IMR-90 (cell line): ENCODE results near the gene FCHSD2. TPM values are rescaled to one million over a fixed set of nuclear protein-coding genes. Genes with fewer than 3 reads are reported as not detected.

Experiments
- ATAC-seq: fragments of 200-7000 bp; cut with Tn5 transposase; 2 replicates; pipeline ENCODE4 v1.9.1; 2020; ENCODE audit warnings: low read depth, mild to moderate bottlenecking, moderate library complexity
- BruUV-seq: library from RNA; stranded (reverse); fragments of 400-500 nt; replicated peaks from 2 replicates; lab custom pipeline; 2021; lab: Mats Ljungman, UMichigan
- CTCF ChIA-PET: fragments of 300-600 bp; formaldehyde crosslinking; extraction: SDS; loops from one replicate; lab custom pipeline; 2021; ENCODE audit warnings: antibody characterized with exemption; lab: Yijun Ruan, JAX
- POLR2A ChIA-PET: fragments of 300-600 bp; sonication (Branson Sonifier 250); formaldehyde crosslinking; loops from one replicate; lab custom pipeline; 2022; ENCODE audit warnings: antibody characterized with exemption; ENCODE audit not compliant: unreplicated experiment; lab: Charles Lee
- DNase-seq: peaks from one replicate; pipeline ENCODE4 v3.0.0; 2013
- H2AFZ ChIP-seq: replicated peaks from 2 replicates; pipeline ENCODE3; 2013; ENCODE audit warnings: low read length, mild to moderate bottlenecking; ENCODE audit not compliant: poor library complexity
- H2AK5ac ChIP-seq: 2 replicates; pipeline ENCODE4 v1.6.1; 2013; ENCODE audit warnings: low read depth, low read length, inconsistent platforms
- H2AK9ac ChIP-seq: replicated peaks from 2 replicates; pipeline ENCODE3; 2013; ENCODE audit warnings: mild to moderate bottlenecking, low read depth, low read length, moderate library complexity; ENCODE audit not compliant: poor library complexity
- H2BK120ac ChIP-seq: 2 replicates; pipeline ENCODE4 v1.6.1; 2013; ENCODE audit warnings: low read depth, low read length, inconsistent platforms
- H2BK15ac ChIP-seq: 3 replicates; pipeline ENCODE4 v1.6.1; 2013; ENCODE audit warnings: low read depth, low read length, inconsistent platforms
- H2BK20ac ChIP-seq: 2 replicates; pipeline ENCODE4 v1.6.1; 2013; ENCODE audit warnings: low read depth, mild to moderate bottlenecking, inconsistent platforms, low read length, moderate library complexity
- H2BK5ac ChIP-seq: 2 replicates; pipeline ENCODE4 v1.6.1; 2013; ENCODE audit warnings: mild to moderate bottlenecking, low read depth, low read length, inconsistent platforms; ENCODE audit not compliant: poor library complexity, severe bottlenecking
- H3K14ac ChIP-seq: replicated peaks from 2 replicates; pipeline ENCODE4 v1.6.1; 2013; ENCODE audit warnings: low read depth, low read length, inconsistent platforms
- H3K18ac ChIP-seq: 2 replicates; pipeline ENCODE4 v1.6.1; 2013; ENCODE audit warnings: low read depth, low read length, control low read depth
- H3K23ac ChIP-seq: 2 replicates; pipeline ENCODE4 v1.6.1; 2013; ENCODE audit warnings: low read depth, low read length, inconsistent platforms
- H3K27ac ChIP-seq: 2 replicates; pipeline ENCODE4 v1.5.1; 2013; ENCODE audit warnings: mild to moderate bottlenecking, control low read depth, low read length; ENCODE audit not compliant: insufficient read depth
- H3K27me3 ChIP-seq: 2 replicates; pipeline ENCODE4 v1.6.1; 2013; ENCODE audit warnings: low read length; ENCODE audit not compliant: control insufficient read depth, insufficient read depth
- H3K36me3 ChIP-seq: 2 replicates; pipeline ENCODE4 v1.6.1; 2013; ENCODE audit warnings: low read length, mixed read lengths; ENCODE audit not compliant: control insufficient read depth, insufficient read depth
- H3K4ac ChIP-seq: 2 replicates; pipeline ENCODE4 v1.6.1; 2013; ENCODE audit warnings: low read depth, low read length, inconsistent platforms
- H3K4me1 ChIP-seq: 2 replicates; pipeline ENCODE4 v1.6.1; 2013; ENCODE audit warnings: low read length, mixed read lengths; ENCODE audit not compliant: control insufficient read depth, insufficient read depth
- H3K4me2 ChIP-seq: 2 replicates; pipeline ENCODE4 v1.6.1; 2013; ENCODE audit warnings: low read depth, mild to moderate bottlenecking, control low read depth, low read length, moderate library complexity
- H3K4me3 ChIP-seq: 2 replicates; pipeline ENCODE4 v1.5.1; 2013; ENCODE audit warnings: low read depth, mild to moderate bottlenecking, control low read depth, low read length, moderate library complexity; ENCODE audit not compliant: insufficient read depth
- H3K56ac ChIP-seq: 2 replicates; pipeline ENCODE4 v1.6.1; 2013; ENCODE audit warnings: low read length, inconsistent platforms; ENCODE audit not compliant: insufficient read depth; ENCODE audit errors: extremely low read depth
- H3K79me1 ChIP-seq, 2 experiments: 2 replicates each; pipeline ENCODE4 v1.6.1; 2013; ENCODE audit warnings: low read length in 2 of 2, inconsistent platforms in 1 of 2, low read depth in 1 of 2
- H3K9ac ChIP-seq: 2 replicates; pipeline ENCODE4 v1.6.1; 2013; ENCODE audit warnings: low read depth, low read length, control low read depth
- H3K9me1 ChIP-seq: 2 replicates; pipeline ENCODE4 v1.6.1; 2013; ENCODE audit warnings: low read length, inconsistent platforms; ENCODE audit not compliant: insufficient read depth
- H3K9me3 ChIP-seq: 2 replicates; pipeline ENCODE4 v1.6.1; 2013; ENCODE audit warnings: low read length; ENCODE audit not compliant: control insufficient read depth, insufficient read depth
- H4K20me1 ChIP-seq: 2 replicates; pipeline ENCODE4 v1.6.1; 2013; ENCODE audit warnings: low read length, inconsistent platforms; ENCODE audit not compliant: insufficient read depth
- H4K5ac ChIP-seq: 2 replicates; pipeline ENCODE4 v1.6.1; 2013; ENCODE audit warnings: mild to moderate bottlenecking, low read depth, low read length, control low read depth
- H4K8ac ChIP-seq, 2 experiments: 2 replicates each; pipeline ENCODE4 v1.6.1; 2013; ENCODE audit warnings: low read depth in 2 of 2, low read length in 2 of 2, control low read depth in 1 of 2, inconsistent platforms in 1 of 2
- H4K91ac ChIP-seq: 2 replicates; pipeline ENCODE4 v1.6.1; 2013; ENCODE audit warnings: low read depth, low read length, inconsistent platforms; ENCODE audit not compliant: insufficient read depth
- CEBPB ChIP-seq: IDR thresholded peaks from 2 replicates; pipeline ENCODE4 v1.6.1; 2012; ENCODE audit warnings: low read depth, low read length, improper control_type of control experiment
- CHD1 ChIP-seq: IDR thresholded peaks from 2 replicates; pipeline ENCODE4 v1.6.1; 2012; ENCODE audit warnings: low read depth, low read length, improper control_type of control experiment
- FOS ChIP-seq: fragments of 150-350 bp; IDR thresholded peaks from 2 replicates; pipeline ENCODE4 v1.6.1; 2016; ENCODE audit warnings: low read depth, low read length
- MAFK ChIP-seq: IDR thresholded peaks from 2 replicates; pipeline ENCODE4 v1.6.1; 2012; ENCODE audit warnings: low read depth, low read length, improper control_type of control experiment
- MAZ ChIP-seq: IDR thresholded peaks from 2 replicates; pipeline ENCODE4 v1.6.1; 2012; ENCODE audit warnings: low read depth, mild to moderate bottlenecking, low read length, improper control_type of control experiment, moderate library complexity, borderline replicate concordance
- RCOR1 ChIP-seq: IDR thresholded peaks from 2 replicates; pipeline ENCODE4 v1.6.1; 2012; ENCODE audit warnings: mild to moderate bottlenecking, low read length, improper control_type of control experiment; ENCODE audit not compliant: insufficient replicate concordance
- RFX5 ChIP-seq: IDR thresholded peaks from 2 replicates; pipeline ENCODE4 v1.8.0; 2012; ENCODE audit warnings: low read depth, mild to moderate bottlenecking, low read length, moderate library complexity
- SMC3 ChIP-seq: fragments of 150-350 bp; IDR thresholded peaks from 2 replicates; pipeline ENCODE4 v1.6.1; 2016; ENCODE audit warnings: low read depth, mild to moderate bottlenecking, antibody characterized with exemption, low read length, moderate library complexity
- dilution Hi-C: fragments of 300-500 bp; cut with HindIII; formaldehyde crosslinking; loops from one replicate; pipeline ENCODE4 v1.14.3; 2018; ENCODE audit warnings: low sequenced_read_pairs; ENCODE audit not compliant: unreplicated experiment
- in situ Hi-C: fragments of 300-500 bp; cut with MboI; formaldehyde crosslinking; loops from 3 replicates; pipeline ENCODE4 v1.14.3; 2019; ENCODE audit warnings: low sequenced_read_pairs, inconsistent platforms, mixed read lengths
- intact Hi-C: fragments of 100-400 bp; cut with micrococcal nuclease; formaldehyde crosslinking; loops from 2 replicates; pipeline ENCODE4 v1.10.0; 2022
- polyA plus RNA-seq, 3 experiments: library from polyadenylated mRNA; depleted of rRNA; stranded (reverse); fragments of >200 nt; gene quantifications; 2 replicates each; pipeline ENCODE4 v1.2.3, GENCODE V29; 2012; ENCODE audit warnings: low replicate concordance in 1 of 3
- total RNA-seq: library from RNA; depleted of rRNA; stranded (reverse); fragments of >200 nt; gene quantifications from 2 replicates; pipeline ENCODE4 v1.2.3, GENCODE V29; 2012
- TF ChIP-seq, protein P1 (sequence below): fragments of 150-350 bp; IDR thresholded peaks from 2 replicates; pipeline ENCODE4 v1.6.1; 2016; ENCODE audit warnings: low read depth, mild to moderate bottlenecking, low read length, moderate library complexity, borderline replicate concordance
- TF ChIP-seq, protein P2 (sequence below): fragments of 150-350 bp; IDR thresholded peaks from 2 replicates; pipeline ENCODE4 v1.6.1; 2017; ENCODE audit warnings: mild to moderate bottlenecking, antibody characterized with exemption, low read length, low read depth
- TF ChIP-seq, protein P3 (sequence below): conservative IDR thresholded peaks from 2 replicates; pipeline ENCODE4 v1.5.1; 2012; ENCODE audit warnings: mild to moderate bottlenecking, low read depth, low read length, improper control_type of control experiment

FCHSD2 gene
- total and polyA plus RNA-seq, 2 of the 4 experiments (the other 2 are of a cell fraction), result 5.9 to 18.7 TPM

DNA sequence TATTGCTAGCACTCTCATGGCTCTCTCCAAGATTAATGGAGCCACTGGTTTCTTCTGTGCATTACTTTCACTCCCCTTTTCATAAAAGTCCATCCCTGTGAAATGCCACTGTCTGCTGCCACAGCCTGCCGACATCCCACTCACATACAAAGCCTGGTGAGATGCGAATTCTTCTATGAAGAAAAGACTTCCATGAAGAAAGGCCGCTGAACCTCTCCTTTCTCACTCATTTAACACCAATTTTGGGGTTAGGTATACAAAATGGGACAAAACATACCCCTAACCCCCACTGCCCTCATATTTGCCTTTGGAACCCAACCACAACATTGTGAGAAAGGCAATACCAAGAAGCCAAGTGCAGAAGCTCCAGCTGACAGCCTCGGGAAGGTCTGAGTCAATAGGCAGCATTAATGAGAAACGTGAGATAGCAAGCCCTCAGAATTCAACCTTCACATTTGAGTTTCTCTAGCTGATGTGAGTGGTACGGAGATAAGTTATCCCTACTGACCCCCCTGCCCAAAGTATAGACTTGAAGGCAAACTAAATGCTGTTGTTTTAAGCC, 171.5 kb downstream of the FCHSD2 start (continued):
- TF ChIP-seq, protein P1, sequence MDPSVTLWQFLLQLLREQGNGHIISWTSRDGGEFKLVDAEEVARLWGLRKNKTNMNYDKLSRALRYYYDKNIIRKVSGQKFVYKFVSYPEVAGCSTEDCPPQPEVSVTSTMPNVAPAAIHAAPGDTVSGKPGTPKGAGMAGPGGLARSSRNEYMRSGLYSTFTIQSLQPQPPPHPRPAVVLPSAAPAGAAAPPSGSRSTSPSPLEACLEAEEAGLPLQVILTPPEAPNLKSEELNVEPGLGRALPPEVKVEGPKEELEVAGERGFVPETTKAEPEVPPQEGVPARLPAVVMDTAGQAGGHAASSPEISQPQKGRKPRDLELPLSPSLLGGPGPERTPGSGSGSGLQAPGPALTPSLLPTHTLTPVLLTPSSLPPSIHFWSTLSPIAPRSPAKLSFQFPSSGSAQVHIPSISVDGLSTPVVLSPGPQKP, result no peak

DNA sequence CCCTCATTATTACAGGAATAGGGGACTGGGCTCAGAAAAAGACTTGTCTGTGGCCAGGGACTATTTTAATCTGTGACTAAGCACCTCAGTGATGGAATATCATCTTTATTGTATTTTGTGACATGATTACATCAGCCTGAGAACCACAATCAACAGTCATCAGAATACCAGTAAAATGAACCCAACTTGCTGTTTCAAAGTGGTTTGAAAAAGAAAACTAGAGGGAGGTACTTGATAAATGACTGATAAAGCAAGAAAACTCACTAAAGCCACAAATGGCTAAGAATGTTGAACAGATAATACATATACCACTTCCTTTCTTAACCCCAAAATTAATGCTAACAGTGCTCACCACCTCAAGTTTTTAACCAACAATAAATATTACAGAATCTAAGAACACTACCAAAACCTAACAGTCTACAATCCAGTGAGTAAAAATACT, 172.2 kb downstream of the FCHSD2 start:
- Histone ChIP-seq H3K23ac (no peak overlapping the region), H3K4me1 (peaks cover 12% of the 10 kb centered on the region), H3K27me3 (no peaks in the 10 kb centered on the region), H3K4ac (no peak overlapping the region; the same call in 1 of the 2 replicates), H3K9me1 (peaks cover 6% of the 10 kb centered on the region; the same call in 1 of the 2 replicates), H4K20me1 (peaks cover 3% of the 10 kb centered on the region; the same call in 1 of the 2 replicates), H2BK5ac (no peak overlapping the region), H3K9me3 (no peaks in the 10 kb centered on the region), H3K4me2 (no peak overlapping the region), H3K56ac (no peak overlapping the region), H2AFZ (no peak overlapping the region), H2BK15ac (peak overlapping the region; percentile 54; the same call in 1 of the 3 replicates), H2AK5ac (no peak overlapping the region), H3K14ac (no peak overlapping the region), H4K5ac (no peak overlapping the region), H4K8ac (peak overlapping the region in 1 of 2 experiments; percentile 11; a peak in 1 of 4 replicates), H3K79me1 (peaks cover 15 to 38% of the 10 kb centered on the region in 2 experiments), H2AK9ac (no peak overlapping the region), H3K4me3 (no peak overlapping the region), H2BK120ac (peak overlapping the region; percentile 33; the same call in 1 of the 2 replicates), H3K36me3 (no peaks in the 10 kb centered on the region), H2BK20ac (no peak overlapping the region), H3K9ac (no peak overlapping the region), H3K27ac (no peak overlapping the region), H4K91ac (no peak overlapping the region), H3K18ac (no peak overlapping the region)
- in situ Hi-C loops, result no loop called here
- DNase-seq, result peak; percentile 88
- dilution Hi-C loops, result no loop called here
- ChIA-PET CTCF (no interaction called here), POLR2A (no interaction called here)
- peak; percentile 54 for ATAC-seq
- intact Hi-C loops, result no loop called here
- BruUV-seq, result no TSS peak
- TF ChIP-seq SMC3 (no peak), CHD1 (no peak), CEBPB (peak; percentile 77), FOS (no peak), MAFK (peak; percentile 33), RFX5 (no peak), MAZ (no peak), RCOR1 (no peak)
- TF ChIP-seq, protein P1, result no peak
- TF ChIP-seq, protein P2, sequence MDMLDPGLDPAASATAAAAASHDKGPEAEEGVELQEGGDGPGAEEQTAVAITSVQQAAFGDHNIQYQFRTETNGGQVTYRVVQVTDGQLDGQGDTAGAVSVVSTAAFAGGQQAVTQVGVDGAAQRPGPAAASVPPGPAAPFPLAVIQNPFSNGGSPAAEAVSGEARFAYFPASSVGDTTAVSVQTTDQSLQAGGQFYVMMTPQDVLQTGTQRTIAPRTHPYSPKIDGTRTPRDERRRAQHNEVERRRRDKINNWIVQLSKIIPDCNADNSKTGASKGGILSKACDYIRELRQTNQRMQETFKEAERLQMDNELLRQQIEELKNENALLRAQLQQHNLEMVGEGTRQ, result no peak
- TF ChIP-seq, protein P3, sequence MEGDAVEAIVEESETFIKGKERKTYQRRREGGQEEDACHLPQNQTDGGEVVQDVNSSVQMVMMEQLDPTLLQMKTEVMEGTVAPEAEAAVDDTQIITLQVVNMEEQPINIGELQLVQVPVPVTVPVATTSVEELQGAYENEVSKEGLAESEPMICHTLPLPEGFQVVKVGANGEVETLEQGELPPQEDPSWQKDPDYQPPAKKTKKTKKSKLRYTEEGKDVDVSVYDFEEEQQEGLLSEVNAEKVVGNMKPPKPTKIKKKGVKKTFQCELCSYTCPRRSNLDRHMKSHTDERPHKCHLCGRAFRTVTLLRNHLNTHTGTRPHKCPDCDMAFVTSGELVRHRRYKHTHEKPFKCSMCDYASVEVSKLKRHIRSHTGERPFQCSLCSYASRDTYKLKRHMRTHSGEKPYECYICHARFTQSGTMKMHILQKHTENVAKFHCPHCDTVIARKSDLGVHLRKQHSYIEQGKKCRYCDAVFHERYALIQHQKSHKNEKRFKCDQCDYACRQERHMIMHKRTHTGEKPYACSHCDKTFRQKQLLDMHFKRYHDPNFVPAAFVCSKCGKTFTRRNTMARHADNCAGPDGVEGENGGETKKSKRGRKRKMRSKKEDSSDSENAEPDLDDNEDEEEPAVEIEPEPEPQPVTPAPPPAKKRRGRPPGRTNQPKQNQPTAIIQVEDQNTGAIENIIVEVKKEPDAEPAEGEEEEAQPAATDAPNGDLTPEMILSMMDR, result no peak
